Stimulated activated naive CD8-positive, alpha-beta T cell treated with anti-CD3 and anti-CD28 coated beads, Interleukin-15, Interleukin-2, amounts not matched to agents 100 ng/mL and 50 ng/mL, for 24 hours (primary cell): ENCODE results near the gene CTRL.
"Not testable (repeated sequence)": the region's sequence is repeated elsewhere in the genome, so short reads cannot be mapped to it uniquely, and the experiment has no call there.

Source experiments
- H3K27ac Mint-ChIP-seq: one replicate; pipeline ENCODE4 v1.8.0; 2021; ENCODE audit warnings: mild to moderate bottlenecking, mixed read lengths
- H3K27me3 Mint-ChIP-seq: one replicate; pipeline ENCODE4 v1.8.0; 2021; ENCODE audit warnings: mixed read lengths
- H3K36me3 Mint-ChIP-seq: one replicate; pipeline ENCODE4 v1.8.0; 2021; ENCODE audit warnings: low read depth, mixed read lengths
- H3K4me1 Mint-ChIP-seq: one replicate; pipeline ENCODE4 v1.8.0; 2021; ENCODE audit warnings: low read depth, mixed read lengths
- H3K4me3 Mint-ChIP-seq: one replicate; pipeline ENCODE4 v1.8.0; 2021; ENCODE audit warnings: mild to moderate bottlenecking, mixed read lengths
- H3K9me3 Mint-ChIP-seq: one replicate; pipeline ENCODE4 v1.8.0; 2021; ENCODE audit warnings: mixed read lengths

Gene CTRL

DNA sequence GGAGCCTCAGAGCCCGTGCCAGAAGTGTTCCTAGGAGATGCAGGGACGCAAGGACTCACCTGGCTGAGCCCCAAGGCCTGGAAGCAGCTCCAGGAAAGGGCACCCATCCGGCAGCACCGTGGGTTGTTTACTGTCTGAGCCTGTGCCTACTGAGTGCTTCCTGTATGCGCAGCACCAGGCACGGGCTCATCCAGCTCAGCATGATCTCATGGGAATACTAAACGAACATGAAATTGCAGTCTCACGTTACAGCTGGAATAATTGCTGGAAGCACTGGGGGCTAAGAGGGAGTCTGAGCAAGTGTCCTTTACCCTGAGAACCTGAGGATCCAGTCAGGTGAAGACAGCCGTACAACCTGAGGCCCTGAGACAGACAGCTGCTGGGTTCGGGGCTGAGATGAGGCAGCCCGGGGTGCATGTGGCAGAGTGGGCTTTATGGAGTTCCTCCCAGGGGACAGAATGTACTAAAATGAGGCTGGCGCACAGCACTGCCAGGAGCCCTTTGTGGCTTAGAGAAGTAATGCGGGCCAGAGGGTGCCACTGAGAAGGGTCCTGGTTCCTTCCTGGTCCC, 5.4 kb downstream of the CTRL start:
- Mint-ChIP-seq H3K4me3 (no peak overlapping the region), H3K27ac (no peak overlapping the region), H3K9me3 (no peaks in the 10 kb centered on the region), H3K36me3 (peaks cover 3% of the 10 kb centered on the region), H3K4me1 (peaks cover 17% of the 10 kb centered on the region), H3K27me3 (no peaks in the 10 kb centered on the region)

DNA sequence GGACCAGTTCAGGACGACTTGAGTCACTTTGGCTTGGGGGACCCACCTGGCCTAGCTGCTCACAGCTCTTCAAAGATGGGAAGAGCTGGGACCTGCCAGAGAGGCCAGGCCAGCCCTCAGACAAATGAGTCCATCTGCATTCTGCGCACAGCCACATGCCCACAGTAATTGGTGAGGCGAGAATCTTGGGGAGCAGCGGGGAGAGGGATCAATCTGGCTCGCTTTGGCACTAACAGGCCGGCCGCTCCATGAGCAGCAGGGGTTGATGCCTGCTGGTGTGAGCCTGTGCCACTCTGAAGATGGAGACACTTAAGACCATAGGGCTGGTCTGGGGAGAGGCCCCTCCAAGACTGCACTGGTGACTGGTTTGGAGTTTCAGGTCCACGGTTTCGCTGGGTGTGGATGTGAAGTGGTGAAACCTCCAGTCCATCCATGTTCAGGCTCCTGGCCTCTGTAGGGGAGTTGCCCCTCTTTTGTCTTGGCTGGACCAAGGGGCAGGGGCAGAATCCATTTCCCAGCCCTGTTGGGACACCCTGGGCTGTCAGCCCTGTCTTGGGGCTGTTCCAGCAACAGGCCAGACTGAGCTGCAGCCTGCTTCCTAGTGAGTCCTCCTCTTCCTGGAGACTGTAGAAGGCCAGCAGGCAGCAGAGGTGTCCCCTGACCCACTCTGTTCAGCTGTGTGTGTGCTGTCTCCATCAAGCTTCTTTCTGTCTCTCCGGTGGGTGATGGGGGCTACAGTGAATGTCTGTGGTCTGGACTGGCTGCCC, 7.3 kb downstream of the CTRL start:
- Mint-ChIP-seq H3K36me3 (no peaks in the 10 kb centered on the region), H3K4me3 (no peak overlapping the region), H3K27me3 (no peaks in the 10 kb centered on the region), H3K4me1 (peaks cover 22% of the 10 kb centered on the region), H3K9me3 (no peaks in the 10 kb centered on the region), H3K27ac (no peak overlapping the region)

DNA sequence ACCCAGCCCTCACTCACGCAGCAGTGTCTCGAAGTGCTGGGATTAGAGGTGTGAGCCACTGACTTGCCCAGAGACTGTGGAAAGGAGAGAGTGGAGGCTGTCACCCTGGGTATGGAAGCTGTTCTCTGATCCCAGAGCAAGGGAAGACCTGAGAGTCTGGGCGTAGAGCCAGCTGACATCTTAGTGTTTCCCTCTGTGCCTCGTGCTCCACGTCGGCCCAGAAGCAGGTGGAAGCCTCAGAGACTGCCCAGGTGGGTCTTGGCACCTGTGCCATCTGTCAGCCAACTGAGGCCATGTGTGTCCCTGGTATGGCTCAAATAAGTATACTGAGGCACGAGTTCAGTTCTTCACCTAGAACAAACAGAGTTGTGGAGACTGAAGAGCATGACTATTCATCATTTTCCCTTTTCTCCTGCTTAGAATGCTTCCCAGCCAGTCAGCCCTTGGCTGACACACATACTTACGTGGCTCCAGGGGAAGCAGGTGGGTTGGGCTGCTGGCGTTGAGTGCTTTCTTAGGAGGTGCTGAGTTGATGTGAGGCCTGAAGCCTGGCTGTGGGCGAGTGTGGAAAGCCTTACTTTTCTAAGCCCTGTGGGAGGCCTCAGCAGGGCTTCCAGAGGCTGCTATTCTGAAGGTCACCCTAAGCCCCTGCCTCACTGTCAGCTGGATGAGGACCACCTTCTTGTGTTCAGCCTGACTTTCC, 8.1 kb downstream of the CTRL start:
- Mint-ChIP-seq H3K4me3 (no peak overlapping the region), H3K27ac (peak overlapping the region; percentile 61), H3K4me1 (peaks cover 22% of the 10 kb centered on the region), H3K36me3 (no peaks in the 10 kb centered on the region), H3K9me3 (no peaks in the 10 kb centered on the region), H3K27me3 (no peaks in the 10 kb centered on the region)

DNA sequence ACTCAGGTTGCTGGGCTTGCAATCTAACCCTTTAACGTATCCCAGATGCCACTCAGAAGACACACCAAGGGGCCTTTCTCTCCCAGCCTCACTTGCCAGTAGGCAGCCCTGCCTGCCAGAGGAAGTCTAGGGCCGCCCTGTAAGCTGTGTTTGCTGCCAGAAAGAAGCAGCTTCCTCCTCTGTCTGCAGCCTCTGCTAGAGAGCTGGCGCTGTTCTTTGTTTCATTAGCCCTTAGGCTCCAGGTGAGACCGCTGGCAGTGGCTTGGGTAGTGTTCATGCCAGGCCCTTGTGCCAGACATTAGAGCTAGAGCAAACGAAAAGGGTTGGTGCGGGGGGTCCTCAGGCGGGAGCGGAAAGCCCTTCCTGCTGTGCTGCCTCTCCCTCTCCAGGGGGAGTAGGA, 8.9 kb downstream of the CTRL start:
- Mint-ChIP-seq H3K27me3 (no peaks in the 10 kb centered on the region), H3K36me3 (no peaks in the 10 kb centered on the region), H3K4me1 (peaks cover 29% of the 10 kb centered on the region), H3K4me3 (no peak overlapping the region), H3K27ac (no peak overlapping the region), H3K9me3 (no peaks in the 10 kb centered on the region)

DNA sequence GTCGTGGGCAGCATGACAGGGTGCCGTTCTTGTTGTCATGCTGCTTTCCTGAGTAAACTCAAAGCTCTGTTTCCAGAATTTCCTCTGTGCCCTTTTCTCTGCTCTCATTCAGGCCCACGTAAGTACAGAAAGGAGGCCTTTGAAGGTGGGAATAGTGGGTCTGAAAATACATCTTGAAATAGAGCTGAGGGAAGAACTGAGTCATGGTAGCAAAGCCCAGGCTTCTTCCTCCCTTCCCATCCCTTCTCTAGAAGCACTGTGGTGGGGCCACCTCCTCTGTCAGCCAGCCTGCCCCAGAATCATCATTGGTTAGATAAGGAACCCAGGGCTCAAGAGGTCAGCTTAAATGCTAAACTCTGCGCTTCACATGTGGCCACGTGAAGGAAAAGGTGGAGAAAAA, 9.4 kb downstream of the CTRL start:
- H3K36me3 Mint-ChIP-seq = no peaks in the 10 kb centered on the region
- H3K27ac Mint-ChIP-seq = peak overlapping the region; percentile 87
- H3K4me1 Mint-ChIP-seq = peaks cover 34% of the 10 kb centered on the region
- H3K27me3 Mint-ChIP-seq = no peaks in the 10 kb centered on the region
- H3K4me3 Mint-ChIP-seq = peak overlapping the region; percentile 36
- no peaks in the 10 kb centered on the region for H3K9me3 Mint-ChIP-seq

DNA sequence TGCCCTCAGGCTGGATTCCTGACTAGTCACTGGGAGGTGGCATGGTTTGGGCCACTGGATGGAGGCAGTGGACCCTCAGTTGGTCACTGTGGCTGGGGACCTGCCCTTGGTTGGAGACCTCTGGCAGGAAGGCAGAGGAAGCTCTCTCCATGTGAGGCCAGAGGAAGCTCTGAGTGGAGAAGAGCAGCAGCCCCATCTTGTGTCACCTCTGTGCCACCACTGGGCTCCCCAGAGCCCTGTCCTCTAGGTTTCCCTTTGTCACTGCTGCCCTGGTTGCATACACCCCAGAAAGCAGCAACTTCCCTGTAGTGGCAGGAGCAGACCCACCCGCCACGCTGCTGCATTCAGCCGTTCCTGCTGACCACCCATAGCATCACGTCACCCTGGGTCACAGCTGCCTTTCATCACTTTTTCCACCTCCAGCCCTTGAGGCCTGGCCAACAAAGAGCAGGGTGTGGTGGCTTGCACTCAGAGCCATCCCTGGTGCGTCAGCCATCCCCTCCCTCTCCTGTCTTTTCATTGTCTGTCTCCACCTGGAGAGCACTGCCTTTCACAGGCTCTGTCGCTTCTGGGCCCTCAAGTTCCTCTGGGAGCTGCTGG, 11.9 kb downstream of the CTRL start:
- H3K4me3 Mint-ChIP-seq = no peak overlapping the region
- H3K27me3 Mint-ChIP-seq = no peaks in the 10 kb centered on the region
- H3K36me3 Mint-ChIP-seq = peaks cover 5% of the 10 kb centered on the region
- no peaks in the 10 kb centered on the region for H3K9me3 Mint-ChIP-seq
- no peak overlapping the region for H3K27ac Mint-ChIP-seq
- H3K4me1 Mint-ChIP-seq = peaks cover 35% of the 10 kb centered on the region

DNA sequence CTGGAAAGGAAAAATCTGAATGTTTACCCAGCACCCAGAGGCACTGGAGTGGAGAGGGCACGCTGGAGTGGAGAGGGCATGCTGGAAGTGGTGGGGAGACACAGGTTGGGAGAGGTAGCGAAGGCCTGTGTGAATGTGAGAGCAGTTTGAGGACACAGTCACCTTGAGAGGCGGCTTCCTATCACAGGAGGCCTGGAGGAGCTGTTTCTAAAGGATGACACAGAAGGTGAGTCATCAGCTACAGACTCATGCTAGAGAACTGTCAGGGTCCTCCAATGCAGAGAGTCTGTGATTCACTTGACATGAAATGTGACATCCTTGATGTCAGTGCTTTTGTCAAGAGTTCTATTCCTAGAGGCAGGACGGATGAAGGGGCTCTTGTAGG, 13.8 kb downstream of the CTRL start:
- H3K9me3 Mint-ChIP-seq = no peaks in the 10 kb centered on the region
- no peak overlapping the region for H3K4me3 Mint-ChIP-seq
- H3K27me3 Mint-ChIP-seq = no peaks in the 10 kb centered on the region
- H3K4me1 Mint-ChIP-seq = peaks cover 35% of the 10 kb centered on the region
- H3K27ac Mint-ChIP-seq = peak overlapping the region; percentile 84
- peaks cover 5% of the 10 kb centered on the region for H3K36me3 Mint-ChIP-seq

DNA sequence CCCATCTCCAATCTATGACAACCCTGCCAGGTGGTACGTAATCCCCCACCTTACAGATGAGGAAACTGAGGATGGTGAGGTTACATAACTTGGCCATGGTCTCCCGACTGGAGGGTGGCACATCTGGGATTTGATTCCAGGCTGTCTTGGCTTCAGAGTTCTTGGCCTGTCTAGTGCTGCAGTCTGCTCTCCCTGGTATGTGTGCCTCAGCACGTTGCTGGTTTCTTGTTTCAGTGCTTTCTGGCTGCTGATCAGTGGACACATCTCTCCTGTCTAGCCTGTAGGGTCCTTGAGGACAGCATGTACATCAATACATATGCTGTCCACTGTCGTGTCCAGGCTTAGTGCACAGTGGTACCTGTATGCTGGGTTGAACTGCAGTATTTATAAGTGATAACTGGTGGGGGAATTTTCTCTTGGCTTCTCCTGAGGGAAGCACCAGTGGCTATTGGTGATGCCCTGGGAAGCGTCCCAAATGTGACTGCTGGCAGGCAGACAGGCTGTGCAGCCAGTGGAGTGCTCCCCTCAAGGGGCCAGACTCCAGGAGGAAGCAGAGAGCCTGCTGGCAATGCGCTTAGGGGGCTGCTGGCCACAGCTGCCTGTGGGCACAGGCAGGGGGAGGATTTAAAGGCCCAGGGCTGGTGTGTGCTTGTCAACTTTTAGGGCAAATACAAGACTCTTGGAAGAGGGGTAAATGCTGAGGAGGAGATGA, 14.4 kb downstream of the CTRL start:
- Mint-ChIP-seq H3K9me3 (no peaks in the 10 kb centered on the region), H3K4me3 (no peak overlapping the region), H3K27me3 (no peaks in the 10 kb centered on the region), H3K36me3 (peaks cover 5% of the 10 kb centered on the region), H3K27ac (peak overlapping the region; percentile 84), H3K4me1 (peaks cover 29% of the 10 kb centered on the region)

DNA sequence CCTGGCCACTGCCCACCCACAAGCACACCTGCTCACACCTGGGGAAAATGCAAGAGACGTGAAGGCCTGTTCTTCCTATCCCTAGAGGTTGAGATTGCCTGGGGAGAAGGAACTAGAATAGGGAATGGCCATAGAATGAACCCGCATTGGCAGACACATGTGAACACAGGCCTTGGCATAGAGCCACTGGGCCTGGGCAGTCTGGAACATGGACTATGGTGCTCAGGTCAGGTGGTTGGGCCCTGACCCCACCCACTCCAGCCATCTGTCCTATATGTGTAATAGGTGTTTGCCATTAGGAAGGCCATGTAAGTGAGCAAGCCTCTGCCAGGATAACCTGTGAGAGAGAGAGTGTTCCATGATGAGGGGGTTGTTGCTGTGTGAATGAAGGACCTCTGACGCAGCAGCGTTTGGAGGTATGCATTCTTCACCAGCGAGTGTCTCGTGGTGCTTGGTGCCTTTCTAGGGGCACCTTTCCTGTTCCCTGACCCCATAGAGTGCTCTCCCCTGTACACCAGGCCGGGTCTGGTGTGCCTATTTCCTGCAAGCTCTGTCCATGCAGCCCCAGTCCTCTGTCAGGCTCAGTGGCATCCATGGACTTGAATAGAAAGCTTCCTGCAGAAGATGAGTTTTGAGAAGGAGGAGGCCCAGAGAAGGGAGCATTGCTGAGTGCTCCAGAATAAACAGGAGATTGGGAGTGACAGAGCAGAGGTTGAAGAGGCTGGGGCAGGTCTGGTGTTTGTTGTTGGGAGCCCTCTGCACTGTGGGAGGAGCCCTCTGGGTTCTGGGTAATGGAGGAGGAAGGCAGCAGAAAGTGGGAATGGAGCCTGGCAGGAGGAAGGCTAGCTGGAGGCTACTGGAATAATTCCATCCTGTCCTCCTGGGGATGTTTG, 15.6 kb downstream of the CTRL start:
- H3K36me3 Mint-ChIP-seq = peaks cover 10% of the 10 kb centered on the region

DNA sequence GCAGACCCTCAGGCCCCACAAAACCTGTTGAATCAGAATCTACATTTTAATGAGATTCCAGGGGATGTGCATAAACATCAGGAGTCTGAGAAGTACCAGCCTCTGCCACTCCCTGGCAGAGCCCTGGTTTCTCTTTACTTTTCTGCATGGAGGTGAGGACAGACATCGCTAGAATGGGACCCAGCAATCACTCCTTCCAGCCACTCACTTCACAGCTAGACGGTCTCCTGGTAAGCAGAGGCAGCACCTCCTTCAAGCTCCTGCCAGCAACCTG, 16.2 kb downstream of the CTRL start:
- H3K4me3 Mint-ChIP-seq, H3K9me3 Mint-ChIP-seq, H3K27ac Mint-ChIP-seq, H3K36me3 Mint-ChIP-seq, H3K27me3 Mint-ChIP-seq: not testable (repeated sequence)
- H3K4me1 Mint-ChIP-seq = peaks cover 18% of the 10 kb centered on the region

More for the DNA sequence above, 15.6 kb downstream of the CTRL start:
- Mint-ChIP-seq H3K27ac (no peak overlapping the region), H3K4me3 (no peak overlapping the region), H3K27me3 (no peaks in the 10 kb centered on the region), H3K4me1 (peaks cover 17% of the 10 kb centered on the region), H3K9me3 (no peaks in the 10 kb centered on the region)

DNA sequence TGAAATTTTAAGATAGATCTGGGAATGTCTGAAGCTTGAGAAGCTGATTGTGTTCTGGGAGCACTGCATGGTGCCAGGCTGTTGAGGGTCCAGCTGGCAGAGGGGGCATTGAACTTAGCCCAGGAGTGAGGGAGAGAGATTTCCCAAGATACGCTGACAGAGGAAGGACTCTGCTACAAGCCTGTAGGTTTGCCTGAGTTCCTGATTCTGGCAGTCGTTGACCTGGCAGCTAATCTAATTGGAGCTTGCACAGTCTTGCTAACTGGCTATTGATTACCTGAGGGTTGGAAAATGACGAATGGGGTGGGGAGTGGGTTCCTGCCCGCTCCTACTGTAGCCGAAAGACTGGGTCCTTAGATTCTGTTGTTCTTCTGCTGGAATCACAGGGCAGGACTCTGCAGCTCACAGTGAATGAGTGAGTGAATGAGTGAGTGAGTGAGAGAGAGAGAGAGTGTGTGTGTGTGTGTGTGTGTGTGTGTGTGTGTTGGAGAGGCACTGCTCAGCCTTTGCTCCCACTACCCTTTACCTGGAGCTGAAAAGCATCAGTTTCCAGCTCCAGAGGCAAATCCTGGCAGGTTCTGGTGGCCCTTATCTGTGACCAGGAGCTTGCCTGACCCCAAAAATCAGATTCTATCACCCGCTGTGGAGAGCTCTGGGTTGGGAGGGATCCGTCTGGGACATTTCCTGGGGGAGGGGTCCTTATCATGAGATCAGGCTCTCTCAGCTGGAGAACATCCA, 16.7 kb downstream of the CTRL start:
- peaks cover 13% of the 10 kb centered on the region for H3K36me3 Mint-ChIP-seq
- H3K4me3 Mint-ChIP-seq = no peak overlapping the region
- H3K27me3 Mint-ChIP-seq = no peaks in the 10 kb centered on the region
- H3K9me3 Mint-ChIP-seq = no peaks in the 10 kb centered on the region
- peaks cover 23% of the 10 kb centered on the region for H3K4me1 Mint-ChIP-seq
- no peak overlapping the region for H3K27ac Mint-ChIP-seq

DNA sequence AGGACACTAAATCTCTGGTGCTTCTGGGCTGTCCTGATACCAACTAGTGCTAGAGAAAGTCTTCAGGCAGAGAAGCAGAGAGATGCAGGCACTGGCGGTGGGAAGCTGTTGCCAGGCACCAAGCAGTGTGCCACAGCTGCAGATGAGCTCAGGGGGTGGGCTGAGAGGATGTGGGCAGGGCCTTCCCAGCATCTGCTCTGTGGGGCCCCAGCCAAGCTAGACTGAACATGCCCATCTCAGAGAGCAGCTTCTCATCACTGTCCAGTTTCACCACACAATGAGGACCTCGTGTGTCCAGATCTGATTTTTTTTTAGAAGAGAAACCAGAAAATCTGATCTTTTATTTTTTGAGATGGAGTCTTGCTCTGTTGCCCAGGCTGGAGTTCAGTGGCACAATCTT, 21.5 kb downstream of the CTRL start:
- H3K27ac Mint-ChIP-seq = peak overlapping the region; percentile 1
- peaks cover 9% of the 10 kb centered on the region for H3K36me3 Mint-ChIP-seq
- H3K9me3 Mint-ChIP-seq = no peaks in the 10 kb centered on the region
- H3K4me1 Mint-ChIP-seq = peaks cover 25% of the 10 kb centered on the region
- H3K4me3 Mint-ChIP-seq = no peak overlapping the region
- H3K27me3 Mint-ChIP-seq = no peaks in the 10 kb centered on the region

DNA sequence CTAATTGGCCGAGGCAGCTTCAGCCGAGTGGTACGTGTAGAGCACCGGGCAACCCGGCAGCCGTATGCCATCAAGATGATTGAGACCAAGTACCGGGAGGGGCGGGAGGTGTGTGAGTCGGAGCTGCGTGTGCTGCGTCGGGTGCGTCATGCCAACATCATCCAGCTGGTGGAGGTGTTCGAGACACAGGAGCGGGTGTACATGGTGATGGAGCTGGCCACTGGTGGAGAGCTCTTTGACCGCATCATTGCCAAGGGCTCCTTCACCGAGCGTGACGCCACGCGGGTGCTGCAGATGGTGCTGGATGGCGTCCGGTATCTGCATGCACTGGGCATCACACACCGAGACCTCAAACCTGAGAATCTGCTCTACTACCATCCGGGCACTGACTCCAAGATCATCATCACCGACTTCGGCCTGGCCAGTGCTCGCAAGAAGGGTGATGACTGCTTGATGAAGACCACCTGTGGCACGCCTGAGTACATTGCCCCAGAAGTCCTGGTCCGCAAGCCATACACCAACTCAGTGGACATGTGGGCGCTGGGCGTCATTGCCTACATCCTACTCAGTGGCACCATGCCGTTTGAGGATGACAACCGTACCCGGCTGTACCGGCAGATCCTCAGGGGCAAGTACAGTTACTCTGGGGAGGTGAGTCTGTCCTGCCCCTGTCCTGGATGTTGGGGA, 22.5 kb downstream of the CTRL start:
- H3K9me3 Mint-ChIP-seq = no peaks in the 10 kb centered on the region
- H3K4me1 Mint-ChIP-seq = peaks cover 25% of the 10 kb centered on the region
- no peak overlapping the region for H3K4me3 Mint-ChIP-seq
- H3K27ac Mint-ChIP-seq = no peak overlapping the region
- no peaks in the 10 kb centered on the region for H3K27me3 Mint-ChIP-seq
- H3K36me3 Mint-ChIP-seq = peaks cover 9% of the 10 kb centered on the region
